Stimulated activated CD4-positive, alpha-beta T cell treated with anti-CD3 and anti-CD28 coated beads, TNF-alpha, amount 100 ng/mL, for 1 hour (primary cell): ENCODE data around the gene AIFM2.
"Not testable (repeated sequence)": the region's sequence is repeated elsewhere in the genome, so short reads cannot be mapped to it uniquely, and the experiment has no call there.

Experiments
- DNase-seq, 3 donors: peaks; one replicate each; pipeline ENCODE4 v3.0.0-alpha.2; 2020; ENCODE audit warnings: low read depth in 3 of 3, low spot score in 1 of 3

The AIFM2 gene

DNA sequence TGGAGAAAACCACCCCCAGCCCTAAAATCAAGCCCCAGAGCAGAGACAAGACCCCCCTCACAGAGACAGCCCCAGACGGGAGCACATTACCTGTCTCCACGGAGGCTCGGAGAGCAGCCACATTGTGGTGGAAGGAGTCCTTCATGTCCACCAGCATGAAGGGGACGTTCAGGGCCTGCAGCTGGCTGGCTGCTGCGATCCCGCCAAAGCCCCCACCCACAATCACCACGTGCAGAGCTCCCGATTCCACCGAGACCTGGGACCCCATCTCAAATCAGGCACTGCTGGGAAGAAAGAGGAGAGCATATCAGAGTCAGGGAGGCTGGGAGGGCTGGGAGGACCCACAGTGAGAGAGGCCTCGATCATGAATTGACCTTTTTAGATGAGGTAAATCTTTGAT, 8.8 kb downstream of the AIFM2 start:
- no peak for DNase-seq

DNA sequence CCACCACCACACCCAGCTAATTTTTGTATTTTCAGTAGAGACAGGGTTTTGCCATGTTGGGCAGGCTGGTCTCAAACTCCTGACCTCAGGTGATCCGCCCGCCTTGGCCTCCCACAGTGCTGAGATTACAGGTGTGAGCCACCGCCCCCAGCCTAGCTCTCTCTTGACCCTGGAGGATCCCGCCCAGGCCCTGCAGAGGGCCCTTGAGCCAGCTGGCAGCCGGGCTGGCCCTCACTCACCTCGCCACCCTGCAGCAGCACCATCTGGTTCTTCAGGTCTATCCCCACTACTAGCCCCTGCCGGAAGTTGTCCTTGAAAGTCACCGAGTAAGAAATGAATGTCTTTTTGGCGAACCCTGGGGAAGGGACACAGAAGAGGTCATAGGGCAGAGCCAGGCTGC, 9.5 kb downstream of the AIFM2 start:
- DNase-seq: not testable (repeated sequence)

GRCh38 chr10:70122742-70123141, 9.9 kb downstream of the AIFM2 start:
- no peak for DNase-seq

GRCh38 chr10:70121281-70121949, 11.2 kb downstream of the AIFM2 start:
- DNase-seq: no peak

DNA sequence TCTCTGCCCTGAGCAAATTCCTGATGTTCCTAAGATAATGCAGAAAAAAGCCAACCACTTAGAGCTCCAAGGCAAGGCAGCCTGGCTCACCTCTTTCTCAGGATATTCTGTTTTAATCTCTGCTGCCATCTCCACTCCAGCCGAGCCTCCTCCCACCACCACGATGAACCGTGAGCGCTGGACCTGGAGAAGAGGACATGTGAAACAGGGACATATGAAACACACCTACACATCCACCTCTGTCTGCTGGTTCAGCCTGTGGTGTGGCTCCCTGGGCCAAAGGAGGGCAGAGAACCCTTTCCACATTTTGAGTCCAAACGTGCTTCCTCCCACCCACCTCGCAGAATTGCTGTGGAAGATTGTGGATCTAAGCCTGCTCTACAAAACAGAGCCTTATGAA, 12.2 kb downstream of the AIFM2 start:
- no peak for DNase-seq

DNA sequence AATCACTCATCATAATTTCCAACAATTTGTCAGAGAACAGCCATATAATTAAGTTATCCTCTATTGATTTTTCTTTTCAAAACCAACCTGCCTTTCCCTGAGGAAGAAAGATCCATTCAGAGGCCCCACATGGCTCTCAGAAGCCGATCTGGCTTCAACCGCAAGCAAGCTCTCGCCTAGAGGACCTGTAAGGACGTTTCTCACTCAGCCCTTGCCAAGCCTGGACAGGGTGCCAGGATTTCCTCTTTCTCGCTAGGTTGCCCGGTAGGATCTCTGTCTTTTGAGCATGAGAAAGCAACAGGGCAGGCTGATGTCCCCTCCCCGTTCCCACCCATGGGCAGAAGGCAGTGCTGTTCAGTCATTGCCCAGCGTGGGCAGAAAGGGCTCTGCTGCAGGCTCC, 13.0 kb downstream of the AIFM2 start:
- DNase-seq: no peak

DNA sequence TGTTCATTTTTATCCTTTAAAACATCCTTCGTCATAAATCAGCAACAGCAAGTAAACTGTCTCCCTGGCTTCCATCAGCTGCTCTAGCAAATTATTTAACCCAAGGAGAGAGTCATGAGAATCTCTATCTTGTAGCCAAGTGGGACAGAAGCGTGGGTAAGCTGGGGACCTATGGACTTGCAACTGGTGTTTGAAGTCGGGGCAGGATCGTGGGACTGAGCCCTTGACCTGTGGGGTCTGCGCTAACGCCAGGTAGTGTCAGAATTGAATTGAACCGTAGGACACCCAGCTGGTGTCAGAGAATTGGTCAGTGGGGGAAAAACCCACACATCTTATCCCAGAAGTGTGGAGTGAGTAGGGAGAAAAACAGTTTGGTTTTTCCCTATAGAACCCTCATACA, 13.4 kb downstream of the AIFM2 start:
- DNase-seq: no peak

- no peak for DNase-seq
These were observed 14.4 kb downstream of the AIFM2 start for GRCh38 chr10:70118196-70118595.

DNA sequence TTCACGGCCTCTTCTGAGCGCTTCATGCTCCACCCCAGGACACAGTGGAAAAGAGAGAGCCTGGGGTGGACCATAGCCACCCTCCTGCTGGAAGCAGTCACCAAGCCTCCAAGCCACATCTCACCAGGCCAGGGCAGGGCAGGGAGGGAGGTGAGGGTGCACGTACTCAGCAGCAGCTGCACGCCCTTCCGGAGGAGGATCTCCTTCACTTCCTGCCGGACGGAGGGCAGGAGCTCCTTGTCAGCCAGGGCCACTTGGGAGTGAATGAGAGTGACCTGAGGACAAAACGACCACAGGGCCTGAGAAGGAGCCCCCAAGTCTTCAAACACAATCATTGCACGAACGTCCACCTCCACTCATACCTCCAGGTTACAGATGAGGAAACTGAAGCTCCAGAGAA, 15.0 kb downstream of the AIFM2 start:
- no peak for DNase-seq

DNA sequence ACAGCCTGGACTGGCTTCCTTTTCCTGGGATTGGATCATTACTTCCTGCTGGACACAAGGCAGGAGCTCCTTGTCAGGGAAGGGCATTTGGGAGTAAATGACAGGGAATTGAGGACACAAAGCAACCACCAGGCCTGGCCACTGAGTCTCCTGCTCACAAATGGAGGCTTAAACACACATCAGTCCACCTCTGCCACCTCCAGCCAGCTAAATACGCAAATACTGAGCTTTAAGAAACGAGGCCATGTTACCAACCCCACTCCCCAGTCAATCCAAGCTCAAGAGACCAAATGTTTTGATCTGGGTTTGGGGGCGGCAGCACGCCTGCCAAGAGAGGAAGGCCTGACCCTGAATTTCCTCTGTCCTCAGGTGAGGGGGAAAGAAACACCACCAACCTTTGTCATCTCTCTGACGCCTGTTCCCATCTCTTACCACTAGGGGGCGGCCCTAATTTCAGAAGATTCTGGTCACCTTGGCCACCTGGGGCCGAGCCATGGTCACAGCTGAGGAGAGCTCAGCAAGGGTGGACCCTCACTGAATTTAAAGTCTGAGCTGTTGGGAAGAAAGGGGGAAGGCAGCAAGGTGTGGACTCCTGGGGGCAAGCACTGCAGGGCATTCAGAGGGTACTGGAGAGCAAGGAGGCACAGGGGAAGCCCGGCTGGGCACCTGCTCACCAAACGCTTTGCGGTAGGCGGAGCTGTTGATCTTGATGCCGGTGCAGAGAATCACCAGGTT, 16.5 kb downstream of the AIFM2 start:
- peak in 1 of 3 donors; percentile 7 for DNase-seq

GRCh38 chr10:70114902-70115301, 17.7 kb downstream of the AIFM2 start:
- no peak for DNase-seq

- DNase-seq: no peak
These were observed 20.6 kb downstream of the AIFM2 start for GRCh38 chr10:70112071-70112470.

DNA sequence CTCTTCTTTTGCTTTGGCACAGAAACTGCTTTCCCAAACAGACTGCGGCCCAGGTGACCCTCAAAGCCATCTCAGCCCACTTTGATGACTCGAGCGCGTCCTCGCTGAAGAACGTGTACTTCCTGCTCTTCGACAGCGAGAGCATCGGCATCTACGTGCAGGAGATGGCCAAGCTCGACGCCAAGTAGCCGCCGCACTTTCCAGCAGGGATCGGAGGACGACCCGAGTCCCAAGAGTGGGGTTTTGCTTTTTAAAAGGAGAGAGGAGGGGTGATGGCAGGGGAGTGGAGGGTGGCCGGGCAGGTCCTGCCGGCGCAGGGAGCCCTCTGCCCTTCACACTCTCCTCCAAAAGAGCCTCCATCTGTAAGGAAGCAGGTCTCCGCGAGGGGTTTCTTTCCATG, 21.1 kb downstream of the AIFM2 start:
- DNase-seq: no peak

- DNase-seq: no peak
These were observed 23.4 kb downstream of the AIFM2 start for GRCh38 chr10:70109064-70109729.

GRCh38 chr10:70106958-70107791, 25.4 kb downstream of the AIFM2 start:
- no peak for DNase-seq

DNA sequence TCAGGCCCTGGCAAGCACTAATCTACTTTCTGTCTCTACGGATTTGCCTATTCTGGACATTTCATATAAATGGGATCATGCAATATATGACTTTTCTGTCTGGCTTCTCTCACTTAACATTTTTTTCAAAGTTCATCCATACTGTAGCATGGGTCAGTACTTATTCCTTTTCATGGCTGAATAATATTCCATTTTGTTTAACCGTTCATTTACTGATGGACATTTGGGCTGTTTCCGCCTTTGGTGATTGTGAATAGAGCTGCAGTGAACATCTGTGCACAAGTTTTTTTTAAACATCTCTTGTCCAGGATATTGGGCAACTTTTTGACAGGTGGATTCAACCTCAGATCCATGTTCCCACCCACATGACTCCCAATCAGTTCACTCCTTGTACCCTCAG, 31.0 kb downstream of the AIFM2 start:
- DNase-seq: no peak

DNA sequence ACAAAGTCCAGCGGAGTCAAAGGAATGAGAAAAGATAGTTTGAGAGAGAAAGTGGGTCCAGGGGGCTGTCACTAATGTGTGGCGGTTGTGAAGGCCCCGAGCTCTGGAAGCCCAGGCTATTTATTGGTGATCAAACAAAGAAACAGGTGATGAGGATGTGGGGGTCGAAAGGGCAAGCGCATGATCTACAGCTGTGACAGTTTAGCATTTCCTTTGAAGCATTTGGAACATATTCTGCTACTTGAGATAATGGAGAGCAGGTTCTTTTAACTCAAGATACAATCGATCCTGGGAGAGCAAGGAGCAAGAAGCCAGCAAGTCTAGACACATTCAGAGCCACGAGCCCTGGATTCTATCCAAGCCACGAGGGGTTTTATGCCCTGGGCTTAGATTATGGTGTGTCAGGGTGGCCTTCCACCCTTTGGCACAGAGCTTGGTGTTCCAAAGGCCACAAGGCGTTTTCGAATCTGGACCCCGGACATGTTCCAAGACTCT, 31.5 kb downstream of the AIFM2 start:
- not testable (repeated sequence) for DNase-seq

- DNase-seq: no peak
These were observed 34.4 kb downstream of the AIFM2 start for GRCh38 chr10:70098271-70098670.

DNA sequence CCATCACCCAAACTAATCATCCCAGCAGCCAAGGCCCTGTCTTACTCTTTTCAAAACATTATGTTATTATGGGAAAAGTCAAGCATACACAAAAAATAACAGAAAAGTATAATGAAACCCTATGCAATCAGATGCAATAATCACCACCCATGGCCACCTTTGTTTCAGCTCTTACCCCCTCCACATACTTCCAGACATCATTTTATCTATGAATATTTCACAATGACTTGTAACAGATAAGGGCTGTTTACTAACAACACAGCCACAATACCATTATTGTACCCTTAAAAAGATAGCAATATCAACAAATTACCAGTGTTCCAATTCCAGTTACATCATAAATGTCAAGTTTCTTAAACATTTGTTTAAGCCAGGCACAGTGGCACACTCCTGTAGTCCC, 35.2 kb downstream of the AIFM2 start:
- no peak for DNase-seq

- DNase-seq: no peak
These were observed 35.8 kb downstream of the AIFM2 start for GRCh38 chr10:70096705-70097420.
